SK-N-SH treated with all-trans-retinoic acid at 6 μM for 48 hours (cell line): Measurements from ENCODE around the gene KRT39.

Experiments
- CREB5 ChIP-seq: fragments of 250-450 bp; sonication (Bioruptor Pico); IDR thresholded peaks from 2 replicates; pipeline ENCODE4 v1.5.1; 2020; ENCODE audit warnings: low read depth, mild to moderate bottlenecking, moderate library complexity
- ESRRG ChIP-seq: fragments of 250-450 bp; sonication (Bioruptor Pico); IDR thresholded peaks from 2 replicates; pipeline ENCODE4 v1.6.1; 2021; ENCODE audit warnings: mild to moderate bottlenecking
- GLIS3 ChIP-seq: fragments of 250-450 bp; sonication (Bioruptor Pico); IDR thresholded peaks from 2 replicates; pipeline ENCODE4 v1.5.0; 2020; ENCODE audit warnings: mild to moderate bottlenecking, moderate library complexity
- ISL1 ChIP-seq: fragments of 250-450 bp; sonication (Bioruptor Pico); IDR thresholded peaks from 2 replicates; pipeline ENCODE4 v2.1.2; 2022; ENCODE audit warnings: mild to moderate bottlenecking, moderate library complexity
- PATZ1 ChIP-seq: fragments of 250-450 bp; sonication (Bioruptor Pico); IDR thresholded peaks from 2 replicates; pipeline ENCODE4 v1.8.0; 2020; ENCODE audit warnings: mild to moderate bottlenecking, moderate library complexity, borderline replicate concordance
- RARB ChIP-seq: fragments of 250-450 bp; sonication (Bioruptor Pico); IDR thresholded peaks from 2 replicates; pipeline ENCODE4 v1.8.0; 2021; ENCODE audit warnings: mild to moderate bottlenecking, moderate library complexity
- TCF4 ChIP-seq: fragments of 250-450 bp; sonication (Bioruptor Pico); IDR thresholded peaks from 2 replicates; pipeline ENCODE4 v1.8.0; 2021; ENCODE audit warnings: mild to moderate bottlenecking, moderate library complexity, borderline replicate concordance
- ZFP3 ChIP-seq: fragments of 250-450 bp; sonication (Bioruptor Pico); IDR thresholded peaks from 2 replicates; pipeline ENCODE4 v1.5.0; 2020; ENCODE audit warnings: mild to moderate bottlenecking, moderate library complexity
- ZFP30 ChIP-seq: fragments of 450-650 bp; formaldehyde crosslinking; IDR thresholded peaks from 2 replicates; pipeline ENCODE4 v1.5.0; 2022; ENCODE audit warnings: mild to moderate bottlenecking, moderate library complexity
- TF ChIP-seq, protein P1 (sequence below): fragments of 250-450 bp; sonication (Bioruptor Pico); IDR thresholded peaks from 2 replicates; pipeline ENCODE4 v1.5.0; 2020; ENCODE audit warnings: mild to moderate bottlenecking, moderate library complexity
- TF ChIP-seq, protein P2 (sequence below): fragments of 250-450 bp; sonication (Bioruptor Pico); IDR thresholded peaks from 2 replicates; pipeline ENCODE4 v1.5.1; 2021; ENCODE audit warnings: mild to moderate bottlenecking, moderate library complexity

DNA sequence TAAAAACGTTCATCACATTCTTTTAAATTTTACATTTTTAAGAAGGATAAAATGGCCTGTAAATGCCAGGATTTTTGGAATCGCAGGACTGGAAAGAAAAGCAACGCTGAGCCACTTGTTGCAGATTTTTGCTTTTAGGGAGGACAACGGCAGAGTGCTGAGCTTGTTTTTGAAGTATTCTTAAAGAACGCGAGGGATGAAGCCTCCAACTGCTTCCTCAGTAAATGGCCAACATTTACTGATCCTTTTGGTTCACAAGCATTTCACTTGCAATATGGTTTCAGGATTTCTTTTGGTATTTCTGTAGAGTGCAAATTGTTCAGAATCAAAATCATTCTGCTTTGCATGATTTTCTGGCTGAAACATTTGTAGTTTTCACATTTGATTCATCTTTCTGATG is 26.5 kb downstream of the KRT39 start:
- TF ChIP-seq CREB5 (CRISPR knock-in tag) = no peak
- TF ChIP-seq, protein P1, sequence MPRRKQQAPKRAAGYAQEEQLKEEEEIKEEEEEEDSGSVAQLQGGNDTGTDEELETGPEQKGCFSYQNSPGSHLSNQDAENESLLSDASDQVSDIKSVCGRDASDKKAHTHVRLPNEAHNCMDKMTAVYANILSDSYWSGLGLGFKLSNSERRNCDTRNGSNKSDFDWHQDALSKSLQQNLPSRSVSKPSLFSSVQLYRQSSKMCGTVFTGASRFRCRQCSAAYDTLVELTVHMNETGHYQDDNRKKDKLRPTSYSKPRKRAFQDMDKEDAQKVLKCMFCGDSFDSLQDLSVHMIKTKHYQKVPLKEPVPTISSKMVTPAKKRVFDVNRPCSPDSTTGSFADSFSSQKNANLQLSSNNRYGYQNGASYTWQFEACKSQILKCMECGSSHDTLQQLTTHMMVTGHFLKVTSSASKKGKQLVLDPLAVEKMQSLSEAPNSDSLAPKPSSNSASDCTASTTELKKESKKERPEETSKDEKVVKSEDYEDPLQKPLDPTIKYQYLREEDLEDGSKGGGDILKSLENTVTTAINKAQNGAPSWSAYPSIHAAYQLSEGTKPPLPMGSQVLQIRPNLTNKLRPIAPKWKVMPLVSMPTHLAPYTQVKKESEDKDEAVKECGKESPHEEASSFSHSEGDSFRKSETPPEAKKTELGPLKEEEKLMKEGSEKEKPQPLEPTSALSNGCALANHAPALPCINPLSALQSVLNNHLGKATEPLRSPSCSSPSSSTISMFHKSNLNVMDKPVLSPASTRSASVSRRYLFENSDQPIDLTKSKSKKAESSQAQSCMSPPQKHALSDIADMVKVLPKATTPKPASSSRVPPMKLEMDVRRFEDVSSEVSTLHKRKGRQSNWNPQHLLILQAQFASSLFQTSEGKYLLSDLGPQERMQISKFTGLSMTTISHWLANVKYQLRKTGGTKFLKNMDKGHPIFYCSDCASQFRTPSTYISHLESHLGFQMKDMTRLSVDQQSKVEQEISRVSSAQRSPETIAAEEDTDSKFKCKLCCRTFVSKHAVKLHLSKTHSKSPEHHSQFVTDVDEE (CRISPR knock-in tag) = no peak
- TF ChIP-seq, protein P2, sequence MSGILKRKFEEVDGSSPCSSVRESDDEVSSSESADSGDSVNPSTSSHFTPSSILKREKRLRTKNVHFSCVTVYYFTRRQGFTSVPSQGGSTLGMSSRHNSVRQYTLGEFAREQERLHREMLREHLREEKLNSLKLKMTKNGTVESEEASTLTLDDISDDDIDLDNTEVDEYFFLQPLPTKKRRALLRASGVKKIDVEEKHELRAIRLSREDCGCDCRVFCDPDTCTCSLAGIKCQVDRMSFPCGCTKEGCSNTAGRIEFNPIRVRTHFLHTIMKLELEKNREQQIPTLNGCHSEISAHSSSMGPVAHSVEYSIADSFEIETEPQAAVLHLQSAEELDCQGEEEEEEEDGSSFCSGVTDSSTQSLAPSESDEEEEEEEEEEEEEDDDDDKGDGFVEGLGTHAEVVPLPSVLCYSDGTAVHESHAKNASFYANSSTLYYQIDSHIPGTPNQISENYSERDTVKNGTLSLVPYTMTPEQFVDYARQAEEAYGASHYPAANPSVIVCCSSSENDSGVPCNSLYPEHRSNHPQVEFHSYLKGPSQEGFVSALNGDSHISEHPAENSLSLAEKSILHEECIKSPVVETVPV (CRISPR knock-in tag) = no peak
- TF ChIP-seq ISL1 (CRISPR knock-in tag) = no peak
- TF ChIP-seq RARB = no peak
- TF ChIP-seq GLIS3 (CRISPR knock-in tag) = no peak
- no peak for TF ChIP-seq PATZ1 (CRISPR knock-in tag)
- TF ChIP-seq ZFP3 (CRISPR knock-in tag) = no peak
- no peak for TF ChIP-seq ZFP30 (CRISPR knock-in tag)
- TF ChIP-seq ESRRG (CRISPR knock-in tag) = no peak
- no peak for TF ChIP-seq TCF4
